ENCODE measurements around the gene AUP1.
A peak's percentile ranks its signal among the peaks of the same experiment; 100 is the strongest.

The AUP1 gene

DNA sequence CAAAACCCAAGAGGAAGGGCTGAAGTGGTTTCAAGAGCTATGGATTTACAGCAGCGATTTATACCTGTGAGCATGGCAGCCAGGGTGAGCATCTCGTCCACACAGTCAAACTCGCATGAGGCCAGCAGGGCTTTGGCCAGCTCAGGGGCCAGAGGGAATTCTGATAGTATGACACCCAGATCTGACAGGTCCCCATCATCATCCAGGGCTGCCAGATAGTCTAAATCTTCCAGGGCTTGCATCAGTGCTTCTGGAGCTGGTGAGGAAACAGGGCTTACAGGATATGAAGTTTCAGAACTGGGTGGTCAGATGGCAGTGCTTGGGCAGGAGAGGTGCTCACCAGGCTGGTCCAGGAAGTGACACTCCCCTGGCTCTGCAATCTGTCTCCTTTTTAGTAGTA lies 7.0 kb downstream of the AUP1 start:
- Histone ChIP-seq H3K27ac (no peak overlapping the region), H3K4me3 (no peak overlapping the region)

DNA sequence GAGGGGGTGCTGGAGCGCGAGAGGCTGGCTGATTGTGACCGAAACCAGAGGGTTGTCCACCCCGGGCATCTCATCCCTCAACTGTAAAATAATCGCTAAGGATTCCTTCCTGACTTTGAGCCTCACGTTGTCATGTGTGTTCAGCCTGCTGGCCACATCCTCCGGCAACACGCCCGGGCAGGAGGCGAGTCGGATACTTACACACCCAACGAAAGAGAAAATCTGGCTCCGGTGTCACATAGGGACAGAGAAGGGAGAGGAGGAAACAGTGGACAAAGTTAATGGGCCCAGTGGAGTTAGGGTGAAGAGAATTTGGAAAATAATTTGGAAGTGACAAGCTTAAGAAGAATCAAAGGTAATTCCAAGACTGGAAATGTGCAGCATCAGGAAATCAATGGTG lies 12.9 kb downstream of the AUP1 start:
- H3K4me3 ChIP-seq, result peak overlapping the region in 3 of 7 experiments; percentile 23 to 31 (median 31)
- no peak overlapping the region for H3K27ac ChIP-seq

DNA sequence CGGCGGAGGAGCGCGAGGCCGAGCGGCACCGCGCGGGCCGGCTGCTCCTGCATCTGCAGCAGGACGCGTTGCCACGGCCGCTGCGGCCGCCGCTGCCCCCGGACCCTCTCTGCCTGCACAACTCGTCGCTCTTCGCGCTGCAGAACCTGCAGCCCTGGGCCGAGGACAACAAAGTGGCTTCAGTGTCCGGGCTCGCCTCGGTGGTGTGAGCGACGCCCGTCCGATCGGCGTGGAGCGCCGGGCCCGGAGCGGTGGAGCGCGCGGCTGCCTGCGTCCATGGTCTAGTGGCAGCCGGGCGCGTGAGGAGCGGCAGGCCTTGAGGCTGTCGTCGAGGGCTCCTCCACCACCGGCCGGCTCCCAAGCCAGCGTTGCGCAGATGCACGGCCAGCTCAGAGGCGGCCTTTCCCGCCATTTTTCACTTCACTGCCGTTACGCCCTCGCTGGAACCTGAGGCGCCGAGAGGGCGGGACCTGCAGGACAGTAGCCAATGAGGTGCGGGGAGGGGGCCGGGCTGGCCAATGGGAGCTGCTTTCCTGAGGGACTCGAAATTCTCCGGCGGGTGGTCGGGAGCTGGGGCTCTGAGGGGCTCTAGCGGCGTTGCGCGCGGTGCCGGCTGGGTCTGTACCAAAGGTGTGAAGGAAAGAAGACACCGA lies 13.4 kb downstream of the AUP1 start:
- Histone ChIP-seq H3K4me3 (peak overlapping the region; percentile 3 to 31 (median 23)), H3K27ac (no peak overlapping the region)

DNA sequence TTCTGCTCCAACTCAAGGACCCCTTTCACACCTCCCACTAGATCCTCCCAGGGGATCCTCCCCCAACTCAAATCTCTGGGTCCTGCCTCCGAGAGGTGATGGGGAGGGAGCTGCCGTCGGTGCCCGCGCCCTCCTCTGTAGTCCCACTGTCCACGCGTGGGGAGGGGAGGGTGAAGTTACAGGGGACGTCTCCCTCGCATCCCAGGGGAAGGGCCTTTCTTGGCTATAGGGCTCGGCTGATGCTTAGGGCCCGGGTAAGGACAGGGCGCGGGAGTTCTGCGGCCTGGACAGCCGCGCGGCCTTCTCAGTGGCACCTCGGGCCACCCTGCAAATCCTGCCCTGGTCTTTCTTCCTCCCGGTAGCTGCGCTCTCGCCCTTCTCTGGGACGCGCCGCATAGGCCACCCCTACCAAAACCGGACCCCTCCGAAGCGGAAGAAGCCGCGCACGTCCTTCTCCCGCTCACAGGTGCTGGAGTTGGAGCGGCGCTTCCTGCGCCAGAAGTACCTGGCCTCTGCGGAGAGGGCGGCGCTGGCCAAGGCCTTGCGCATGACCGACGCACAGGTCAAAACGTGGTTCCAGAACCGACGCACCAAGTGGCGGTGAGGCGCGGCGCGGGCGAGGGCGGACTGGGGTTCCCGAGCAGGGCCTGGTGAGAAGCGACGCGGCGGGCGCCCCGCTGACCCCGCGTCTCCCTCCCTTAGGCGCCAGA lies 14.1 kb downstream of the AUP1 start:
- Histone ChIP-seq H3K4me3 (peak overlapping the region; percentile 3 to 31 (median 23)), H3K27ac (no peak overlapping the region)

DNA sequence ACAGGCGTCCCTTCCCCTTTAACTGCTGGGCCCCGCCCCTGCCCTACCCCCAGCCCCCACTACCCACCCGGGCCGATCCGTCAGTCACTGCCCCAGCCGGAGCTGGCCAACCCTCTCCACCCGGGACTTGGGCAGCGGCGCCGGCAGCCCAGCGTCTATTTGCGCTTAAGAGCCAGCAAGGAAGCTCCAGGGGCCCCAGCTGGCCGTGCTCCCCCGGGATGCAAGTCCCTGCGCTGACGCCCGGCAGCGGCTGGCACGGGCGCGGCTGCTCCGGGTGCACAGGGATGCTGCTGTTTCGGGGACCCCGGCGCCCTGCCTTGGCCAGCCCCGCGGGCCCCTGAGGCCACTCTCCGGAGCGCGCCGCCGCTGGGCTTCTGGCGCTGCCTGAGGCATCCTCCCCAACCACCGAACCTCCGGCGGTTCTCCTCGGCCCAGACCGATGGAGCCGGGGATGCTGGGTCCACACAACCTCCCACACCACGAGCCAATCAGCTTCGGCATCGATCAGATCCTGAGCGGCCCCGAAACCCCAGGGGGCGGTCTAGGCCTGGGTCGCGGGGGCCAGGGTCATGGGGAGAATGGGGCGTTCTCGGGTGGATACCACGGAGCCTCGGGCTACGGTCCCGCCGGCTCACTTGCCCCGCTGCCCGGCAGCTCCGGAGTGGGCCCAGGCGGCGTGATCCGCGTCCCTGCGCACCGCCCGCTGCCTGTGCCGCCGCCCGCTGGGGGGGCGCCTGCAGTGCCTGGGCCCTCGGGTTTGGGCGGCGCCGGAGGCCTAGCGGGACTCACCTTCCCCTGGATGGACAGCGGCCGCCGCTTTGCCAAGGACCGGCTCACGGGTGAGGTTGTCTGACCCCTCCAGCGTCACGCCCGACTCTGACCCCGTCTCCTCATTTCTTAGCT lies 14.9 kb downstream of the AUP1 start, which contains the start of gene TLX2:
TLX2 (plus strand) TSS at position 83 of the 903 bp plus-strand sequence; CDS start at position 440, 357 bp downstream.
- Histone ChIP-seq H3K4me3 (peak within 1 kb of the TSS in 3 of 7 experiments; percentile 4 to 5 (median 4)), H3K27ac (no peak within 1 kb of the TSS)

DNA sequence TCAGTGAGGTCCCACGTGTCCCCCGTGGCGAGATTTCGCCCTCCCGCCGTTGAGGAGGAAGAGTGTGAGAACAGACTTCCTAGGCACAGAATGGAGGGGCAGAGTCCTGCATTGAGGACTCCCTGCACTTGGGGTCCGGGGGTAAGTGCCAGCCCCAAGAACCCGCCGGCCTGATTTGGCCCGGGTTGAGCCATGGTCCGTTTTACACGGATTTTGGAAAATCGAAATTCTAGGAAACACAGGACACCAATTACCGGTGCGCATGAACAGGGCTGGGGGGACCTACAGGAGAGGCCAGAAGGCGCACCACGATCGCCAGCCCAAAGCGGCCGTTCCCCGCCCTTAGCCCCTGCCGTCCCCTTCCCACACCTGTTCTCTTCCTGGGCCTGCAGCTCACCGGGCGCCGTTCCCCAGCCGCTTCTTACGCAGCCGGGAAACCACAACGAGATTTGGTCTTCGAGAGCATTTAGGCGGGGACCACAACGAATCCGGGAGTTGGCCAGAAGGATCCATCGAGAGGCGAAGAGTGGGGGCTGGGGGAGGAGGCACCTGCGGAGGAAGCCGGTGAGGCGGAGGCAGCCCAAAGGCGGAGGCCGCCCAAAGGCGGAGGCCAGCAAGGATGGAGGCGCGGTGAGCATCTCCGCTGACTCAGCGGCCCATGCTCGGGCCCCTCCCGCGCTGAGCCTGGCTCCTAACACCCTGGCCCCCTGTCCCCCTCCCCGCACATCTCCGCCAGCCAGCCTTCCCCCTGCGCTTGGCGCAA lies 15.7 kb downstream of the AUP1 start:
- Histone ChIP-seq H3K4me3 (peak overlapping the region in 2 of 7 experiments; percentile 4 to 5), H3K27ac (no peak overlapping the region)

DNA sequence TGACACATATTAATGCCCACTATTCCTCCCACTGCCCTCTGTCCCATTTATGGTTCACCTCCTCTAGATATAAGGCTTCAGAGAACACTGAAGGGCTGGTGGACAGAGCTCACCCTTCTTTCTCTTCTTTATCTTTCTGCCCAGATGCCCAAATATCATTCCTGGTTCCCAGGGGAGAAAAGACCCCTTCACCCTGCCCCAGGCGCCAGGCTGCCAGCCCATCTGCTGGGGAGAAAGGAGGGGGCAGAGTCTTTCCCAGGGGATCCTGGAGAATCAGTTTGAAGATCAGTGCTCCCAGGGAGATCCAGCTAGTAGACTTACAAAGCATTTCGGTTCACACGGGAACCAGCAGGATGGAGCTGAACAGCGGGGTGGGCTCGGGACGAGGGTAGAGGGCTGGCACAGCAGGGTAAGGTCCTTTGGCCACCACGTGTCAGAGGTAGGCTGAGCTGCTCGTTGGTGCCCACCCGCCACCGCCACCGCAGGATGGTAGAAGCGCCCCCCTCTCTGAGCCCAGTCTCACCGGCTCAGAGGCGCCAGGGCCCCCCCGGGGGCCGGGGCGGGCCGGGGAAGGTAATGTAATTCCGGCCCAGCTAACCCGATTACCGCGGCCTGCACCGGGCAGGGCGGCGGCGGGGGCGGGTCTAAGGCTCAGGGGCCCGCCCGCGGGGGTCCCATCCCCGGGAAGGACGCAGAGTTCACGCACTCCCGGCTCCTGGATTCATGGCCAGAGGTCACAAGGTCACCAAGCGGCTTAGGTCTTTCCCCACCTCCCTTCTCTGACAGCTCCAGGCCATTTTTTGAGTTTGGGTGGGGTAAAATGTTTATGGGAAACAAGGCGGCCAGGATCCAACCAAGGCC lies 16.5 kb downstream of the AUP1 start:
- Histone ChIP-seq H3K4me3 (no peak overlapping the region), H3K27ac (no peak overlapping the region)

DNA sequence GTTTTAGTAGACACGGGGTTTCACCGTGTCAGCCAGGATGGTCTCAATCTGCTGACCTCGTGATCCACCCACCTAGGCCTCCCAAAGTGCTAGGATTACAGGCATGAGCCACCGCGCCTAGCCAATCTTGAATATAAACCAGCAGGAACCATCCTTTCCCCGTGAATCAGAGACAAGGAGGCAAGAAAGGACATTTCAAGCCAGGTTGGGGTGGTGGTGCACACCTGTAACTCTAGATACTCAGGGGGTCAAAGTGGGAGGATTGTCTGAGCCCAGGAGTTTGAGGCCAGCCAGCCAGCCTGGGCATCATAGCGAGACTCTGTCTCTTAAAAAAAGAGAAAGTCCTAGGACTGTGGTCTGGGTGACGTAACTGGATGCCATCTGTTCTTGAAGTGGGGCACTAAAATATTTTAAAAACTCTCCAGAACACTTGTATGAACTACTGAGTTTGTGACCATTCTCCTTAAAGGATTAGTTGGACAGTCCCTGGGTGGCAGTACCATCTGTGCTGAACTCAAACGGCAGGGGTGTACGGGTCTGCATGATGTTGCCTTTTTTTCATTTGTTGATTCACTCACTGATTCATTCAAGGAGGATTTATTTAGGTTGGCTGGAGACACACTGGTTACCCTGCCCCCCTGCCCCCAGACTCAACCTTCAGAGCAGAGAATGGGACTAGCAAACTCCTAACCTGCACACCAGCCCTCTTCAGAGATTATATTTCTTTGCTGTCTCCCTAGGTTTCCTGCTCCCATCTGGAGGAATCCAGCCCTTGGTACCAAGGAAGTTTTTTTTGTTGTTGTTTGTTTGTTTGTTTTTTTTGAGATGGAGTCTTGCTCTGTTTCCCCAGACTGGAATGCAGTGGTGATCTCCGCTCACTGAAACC lies 18.2 kb downstream of the AUP1 start:
- H3K4me3 ChIP-seq, result no peak overlapping the region
- no peak overlapping the region for H3K27ac ChIP-seq

DNA sequence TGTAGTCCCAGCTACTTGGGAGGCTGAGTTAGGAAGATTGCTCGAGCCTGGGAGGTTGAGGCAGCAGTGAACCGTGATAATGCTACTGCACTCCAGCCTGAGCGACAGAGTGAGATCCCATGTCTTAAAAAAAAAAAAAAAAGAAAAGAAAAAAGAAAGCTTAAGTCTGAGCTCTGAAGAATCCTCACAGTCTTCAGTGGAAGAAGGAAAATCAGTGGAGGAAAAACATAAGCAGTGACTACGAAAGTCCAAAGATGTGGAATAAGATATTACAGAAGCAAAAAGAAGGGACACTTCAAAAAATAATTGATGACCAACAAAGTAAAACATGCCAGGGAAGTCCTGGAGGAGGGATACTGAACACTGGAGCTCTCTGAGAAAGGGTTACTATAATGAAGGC lies 19.2 kb downstream of the AUP1 start:
- no peak overlapping the region for H3K27ac ChIP-seq

DNA sequence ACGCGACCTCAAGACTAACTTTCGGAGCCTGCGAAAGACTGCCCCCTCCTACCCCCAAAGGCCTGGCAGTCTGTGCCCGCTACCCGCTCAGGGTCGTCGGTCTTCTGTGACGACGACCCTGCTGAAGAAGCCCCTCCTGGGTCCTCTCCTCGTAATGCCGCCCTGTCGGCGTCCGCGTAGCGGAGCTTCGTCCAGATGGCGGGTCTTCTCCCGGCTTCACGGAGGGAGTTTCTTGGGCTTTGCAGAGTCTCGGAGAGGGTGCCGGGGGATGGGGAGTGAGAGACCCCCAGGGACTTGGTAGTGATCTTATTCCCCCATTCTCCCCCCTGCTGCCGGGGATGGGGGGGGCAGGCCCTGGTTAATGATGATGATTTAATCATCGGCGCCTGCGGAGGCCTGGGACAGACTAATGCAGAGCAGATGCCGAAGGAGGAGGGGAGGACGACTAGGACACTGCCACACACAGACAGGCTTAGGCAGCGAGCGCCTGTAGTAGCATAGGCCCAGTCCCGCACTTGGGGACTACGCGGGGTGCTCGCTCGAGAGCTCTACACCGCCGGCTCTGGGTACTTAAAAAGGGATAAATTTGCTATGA lies 21.5 kb downstream of the AUP1 start:
- H3K27ac ChIP-seq, result peak overlapping the region in 20 of 21 experiments; percentile 89 to 100 (median 98)
- peak overlapping the region; percentile 58 to 90 (median 67) for H3K4me3 ChIP-seq

More for the DNA sequence above, 19.2 kb downstream of the AUP1 start:
- no peak overlapping the region for H3K4me3 ChIP-seq

DNA sequence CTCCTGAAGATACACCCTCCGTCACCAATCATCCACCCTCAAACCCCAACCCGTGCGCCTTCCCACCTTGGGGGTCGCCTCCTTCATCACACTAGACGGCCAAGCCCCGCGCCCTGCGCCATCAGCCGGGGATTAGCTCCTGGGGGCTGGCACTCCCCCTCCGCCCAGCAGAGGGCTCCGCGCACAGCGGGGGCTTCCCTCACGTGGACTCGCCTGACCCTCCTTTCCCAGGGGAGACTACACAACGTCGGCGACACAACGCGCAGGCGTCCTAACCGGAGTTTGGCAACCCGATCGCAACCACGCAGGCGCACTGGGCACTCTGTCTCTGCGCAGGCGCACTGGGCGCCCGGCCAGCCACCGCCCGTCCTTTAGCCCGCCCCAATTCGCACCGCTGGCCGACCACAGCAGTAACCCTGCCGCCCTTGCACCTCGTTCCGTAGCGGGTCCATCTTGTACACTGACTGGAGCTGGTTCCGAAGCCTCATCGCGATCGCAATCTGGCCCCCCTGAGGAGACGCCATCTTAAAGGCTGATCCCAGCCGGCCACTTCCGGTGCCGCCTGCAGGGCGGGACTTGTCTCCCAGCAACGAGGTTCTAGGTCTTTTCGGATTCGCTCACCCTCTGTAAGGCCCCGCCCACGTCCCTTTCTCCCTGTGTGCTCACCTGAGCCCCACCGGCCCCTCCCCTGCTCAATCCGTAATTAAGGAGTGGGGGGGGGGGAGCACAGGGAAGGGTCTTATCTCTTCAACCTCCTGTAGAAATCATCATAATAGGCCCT lies 22.2 kb downstream of the AUP1 start, which contains the start of gene PCGF1:
PCGF1 (minus strand) TSS at position 551 of the 781 bp plus-strand sequence; CDS start at position 524, 27 bp downstream.
- H3K27ac ChIP-seq, result peak within 1 kb of the TSS; percentile 72 to 100 (median 98)

DNA sequence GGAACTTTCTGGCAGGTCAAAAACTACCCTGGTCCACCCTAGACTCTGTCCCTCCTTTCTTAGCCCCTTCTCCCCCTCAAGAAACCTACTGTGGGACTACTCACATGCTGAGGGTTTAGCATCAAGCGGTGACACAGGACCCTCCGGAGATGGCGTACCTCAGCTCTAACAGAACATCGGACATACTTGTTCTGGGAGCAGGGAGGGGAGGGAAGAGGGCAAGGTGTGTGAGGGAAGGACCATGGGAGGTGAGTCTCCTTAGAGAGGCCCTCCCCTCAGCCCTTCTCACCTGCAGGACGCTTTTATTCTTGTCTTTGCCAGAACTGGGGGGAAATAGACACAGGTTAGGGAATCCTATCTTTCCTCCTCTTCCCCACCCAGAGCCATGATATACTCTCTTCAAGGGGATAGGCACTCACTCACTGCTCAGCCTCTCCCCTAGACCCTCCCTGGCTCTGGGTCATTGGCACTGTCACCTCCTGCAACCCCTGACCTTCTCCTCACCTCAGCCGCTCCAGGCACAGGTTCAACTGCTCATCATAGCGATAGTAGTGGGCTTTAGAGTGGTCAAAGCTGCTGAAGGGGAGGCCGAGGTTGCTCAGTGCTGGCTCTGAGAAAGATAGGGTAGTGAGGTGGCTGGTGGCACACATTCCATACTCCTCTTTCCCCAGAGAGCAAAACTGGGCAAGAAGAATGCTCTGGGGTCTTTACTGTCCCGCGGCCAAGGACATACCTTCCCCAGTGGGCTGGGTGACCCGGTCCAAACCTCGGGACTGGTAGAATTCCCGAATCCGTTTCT lies 23.9 kb downstream of the AUP1 start:
- H3K4me3 ChIP-seq, result peak overlapping the region in 2 of 7 experiments; percentile 58 to 70
- H3K27ac ChIP-seq, result peak overlapping the region in 2 of 21 experiments; percentile 5 to 98

More for the DNA sequence above, 22.2 kb downstream of the AUP1 start, which contains the start of gene PCGF1:
- peak within 1 kb of the TSS; percentile 58 to 90 (median 67) for H3K4me3 ChIP-seq

DNA sequence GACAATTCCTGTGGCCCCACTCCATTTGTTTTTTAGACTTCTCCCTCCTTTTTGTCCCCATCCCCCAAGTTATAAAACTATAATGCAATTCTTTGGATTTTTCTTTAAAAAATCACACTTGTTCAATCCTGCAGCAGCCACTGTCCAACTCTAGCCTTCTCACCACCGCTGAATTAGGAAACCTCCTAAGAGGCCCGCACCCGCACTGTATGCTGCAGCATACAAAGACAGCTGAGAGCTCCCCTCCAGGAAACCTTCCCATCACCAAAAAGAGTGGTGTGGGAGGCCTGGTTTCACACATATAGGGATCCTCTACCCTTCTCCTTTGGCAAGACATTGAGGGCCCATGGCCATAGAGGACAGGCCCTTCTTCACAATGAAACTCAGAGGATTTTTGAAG lies 24.9 kb downstream of the AUP1 start:
- H3K4me3 ChIP-seq, result no peak overlapping the region
- H3K27ac ChIP-seq, result no peak overlapping the region

DNA sequence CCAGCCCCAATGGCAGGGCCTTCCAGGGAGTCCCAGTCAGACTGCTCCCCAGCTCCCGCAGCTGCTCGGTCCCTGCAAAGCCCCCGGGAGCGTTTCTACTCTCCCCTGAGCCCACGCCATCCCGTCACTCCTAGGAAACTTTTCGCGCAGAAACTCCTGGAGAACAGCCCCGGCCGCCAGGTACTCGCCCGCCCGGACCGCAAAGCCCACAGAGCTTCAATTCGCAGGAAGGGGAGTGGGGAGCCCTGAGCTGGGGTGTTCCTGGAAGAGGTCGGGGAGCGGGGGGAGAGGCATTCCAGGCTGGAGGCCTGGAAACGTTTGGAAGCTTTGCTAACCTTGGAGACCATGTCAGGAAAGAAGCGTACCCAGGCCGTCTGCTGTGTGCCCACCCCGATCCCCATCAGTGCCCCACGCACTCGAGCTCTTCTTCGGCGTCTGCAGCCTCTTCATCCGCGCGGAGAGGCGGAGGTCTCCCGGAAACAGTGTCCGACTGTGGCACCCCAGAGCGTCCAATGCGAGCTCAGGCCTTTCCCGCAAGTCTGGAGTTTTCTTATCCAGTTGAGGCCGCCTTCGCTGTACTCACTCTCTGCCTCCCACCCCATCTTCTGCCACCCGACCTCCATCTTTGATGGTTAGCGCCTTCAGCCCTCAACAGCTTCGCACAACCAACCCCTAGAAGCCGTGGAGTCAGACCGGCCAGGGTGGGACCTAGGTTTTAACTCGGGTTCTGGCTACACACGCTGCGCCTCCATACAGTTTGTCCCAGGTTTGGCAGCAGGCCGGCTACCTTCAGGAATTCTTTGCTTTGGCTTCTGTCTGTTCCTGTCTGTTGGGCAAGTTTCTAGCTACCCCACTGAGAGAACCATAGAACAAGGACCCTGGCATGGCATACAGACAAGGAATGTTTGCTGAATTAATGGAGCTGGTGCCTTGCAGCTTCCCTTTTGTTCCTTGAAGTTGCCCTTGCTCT lies 25.7 kb downstream of the AUP1 start:
- peak overlapping the region; percentile 35 to 58 (median 52) for H3K4me3 ChIP-seq
- peak overlapping the region in 20 of 21 experiments; percentile 8 to 92 (median 78) for H3K27ac ChIP-seq
